Measurements from ENCODE around the gene CDC25C.

DNA sequence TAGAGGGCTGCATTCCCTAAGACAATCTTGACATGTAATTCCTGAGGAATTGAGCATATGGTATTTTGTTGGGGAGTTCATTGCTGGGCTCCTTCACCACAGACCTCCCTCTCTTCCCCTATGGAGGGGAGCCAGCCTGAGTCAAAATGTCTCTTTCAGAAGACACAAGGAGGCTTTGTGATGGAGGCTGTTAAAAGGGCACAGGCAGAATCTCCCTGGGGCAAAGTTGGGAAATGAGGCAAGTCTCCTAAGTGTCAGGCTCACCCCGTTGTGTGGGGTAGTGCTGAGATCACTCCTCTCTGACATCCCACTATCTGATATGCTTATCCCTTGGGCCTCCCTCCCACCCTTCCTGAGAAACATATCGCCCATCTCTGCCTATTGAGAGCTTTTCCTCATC, 87.8 kb downstream of the CDC25C start:
- TF ChIP-seq POLR2AphosphoS5 (IDR thresholded peaks at IDR 0.05; ENCODE audit: low read depth, low read length) (no peak), EGR1 (IDR thresholded peaks at IDR 0.05; ENCODE audit: low read depth) (no peak), SIN3A (IDR thresholded peaks at IDR 0.05; ENCODE audit: low read depth) (no peak), EZH2 (IDR thresholded peaks at IDR 0.05) (no peak), SRF (IDR thresholded peaks at IDR 0.05; ENCODE audit: low read depth) (no peak), ZNF274 (IDR thresholded peaks at IDR 0.05; ENCODE audit: low read depth, low read length) (no peak), POLR2A (IDR thresholded peaks at IDR 0.05; ENCODE audit: borderline replicate concordance, extremely low read depth, insufficient read depth, insufficient read length) (no peak), RAD21 (IDR thresholded peaks at IDR 0.05; ENCODE audit: low read depth) (no peak), FOSL1 (IDR thresholded peaks at IDR 0.05; ENCODE audit: low read depth) (no peak), EZH2phosphoT487 (IDR thresholded peaks at IDR 0.05; ENCODE audit: borderline replicate concordance) (no peak)
- TF ChIP-seq, protein P1, sequence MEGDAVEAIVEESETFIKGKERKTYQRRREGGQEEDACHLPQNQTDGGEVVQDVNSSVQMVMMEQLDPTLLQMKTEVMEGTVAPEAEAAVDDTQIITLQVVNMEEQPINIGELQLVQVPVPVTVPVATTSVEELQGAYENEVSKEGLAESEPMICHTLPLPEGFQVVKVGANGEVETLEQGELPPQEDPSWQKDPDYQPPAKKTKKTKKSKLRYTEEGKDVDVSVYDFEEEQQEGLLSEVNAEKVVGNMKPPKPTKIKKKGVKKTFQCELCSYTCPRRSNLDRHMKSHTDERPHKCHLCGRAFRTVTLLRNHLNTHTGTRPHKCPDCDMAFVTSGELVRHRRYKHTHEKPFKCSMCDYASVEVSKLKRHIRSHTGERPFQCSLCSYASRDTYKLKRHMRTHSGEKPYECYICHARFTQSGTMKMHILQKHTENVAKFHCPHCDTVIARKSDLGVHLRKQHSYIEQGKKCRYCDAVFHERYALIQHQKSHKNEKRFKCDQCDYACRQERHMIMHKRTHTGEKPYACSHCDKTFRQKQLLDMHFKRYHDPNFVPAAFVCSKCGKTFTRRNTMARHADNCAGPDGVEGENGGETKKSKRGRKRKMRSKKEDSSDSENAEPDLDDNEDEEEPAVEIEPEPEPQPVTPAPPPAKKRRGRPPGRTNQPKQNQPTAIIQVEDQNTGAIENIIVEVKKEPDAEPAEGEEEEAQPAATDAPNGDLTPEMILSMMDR (IDR thresholded peaks at IDR 0.05 in 2 of 3, conservative IDR thresholded peaks at IDR 0.05 in 1 of 3; ENCODE audit: borderline replicate concordance in 1 of 3, insufficient read depth in 1 of 3, low read depth in 2 of 3, low read length in 2 of 3) = no peak
- TF ChIP-seq, protein P2, sequence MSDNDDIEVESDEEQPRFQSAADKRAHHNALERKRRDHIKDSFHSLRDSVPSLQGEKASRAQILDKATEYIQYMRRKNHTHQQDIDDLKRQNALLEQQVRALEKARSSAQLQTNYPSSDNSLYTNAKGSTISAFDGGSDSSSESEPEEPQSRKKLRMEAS (IDR thresholded peaks at IDR 0.05) = no peak
- TF ChIP-seq, protein P3, sequence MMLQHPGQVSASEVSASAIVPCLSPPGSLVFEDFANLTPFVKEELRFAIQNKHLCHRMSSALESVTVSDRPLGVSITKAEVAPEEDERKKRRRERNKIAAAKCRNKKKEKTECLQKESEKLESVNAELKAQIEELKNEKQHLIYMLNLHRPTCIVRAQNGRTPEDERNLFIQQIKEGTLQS (IDR thresholded peaks at IDR 0.05) = no peak
